ENCODE data around the gene PYGO2. TPM values are rescaled to one million over a fixed set of nuclear protein-coding genes. Genes with fewer than 3 reads are reported as not detected.

Gene PYGO2
- total and polyA plus RNA-seq, 2 of the 8 experiments (the other 6 are each of a cell fraction or from before 2014, with no cell fraction given): 31.0 to 31.6 TPM

DNA sequence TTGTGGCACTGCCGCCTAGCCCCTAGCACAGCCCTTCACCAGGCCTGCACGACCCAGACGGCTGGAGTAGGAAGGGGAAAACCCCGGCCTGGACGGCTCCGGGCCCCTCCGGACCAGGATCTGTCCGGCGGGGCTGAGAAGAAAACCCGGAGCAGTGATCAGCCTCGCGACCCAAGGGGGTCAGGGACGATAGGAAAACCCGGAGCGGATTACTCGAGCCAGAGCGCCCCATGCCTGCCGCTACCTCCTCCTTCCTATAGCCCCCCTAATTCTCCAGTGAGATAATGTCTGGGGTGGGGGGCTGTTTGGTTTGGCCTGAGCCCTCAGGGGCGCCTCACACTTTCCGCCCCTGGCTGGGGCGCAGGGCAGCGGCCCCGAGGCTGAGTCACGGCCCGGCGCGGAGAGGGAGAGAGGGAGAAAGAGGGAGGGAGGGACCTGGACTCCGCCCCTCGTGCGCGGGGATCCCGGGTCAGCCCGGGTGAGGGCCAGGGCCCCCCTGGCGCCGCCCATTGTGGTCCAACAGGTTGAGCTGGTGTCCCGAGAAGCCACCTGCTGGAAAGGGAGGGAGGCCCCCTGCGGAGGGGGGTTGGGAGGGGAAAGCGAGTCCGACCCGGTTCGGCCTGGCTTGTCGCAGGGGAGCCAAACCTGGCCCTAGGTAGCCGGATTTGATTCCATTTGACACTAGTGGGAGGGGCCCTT lies 39.3 kb upstream of the PYGO2 start:
- CTCF ChIA-PET (ENCODE audit: partially characterized antibody): interaction anchor here (0.9 to 14.0 kb wide), 8 partner anchors 14 to 91 kb away, joined by 3 to 334 read pairs (median 112); partner anchors contain the start of genes CKS1B, EFNA3, EFNA4 and FLAD1
- 1% methylated on average over 40 of the region's 43 CpGs; no CpG with 5 or more reads in 1 of the 2 experiments for WGBS, 2 experiments (ENCODE audit: extremely low coverage in 1 of 2, insufficient coverage in 1 of 2, insufficient read length in 1 of 2, insufficient replicate concordance in 2 of 2, low coverage in 1 of 2, low lambda C conversion rate in 2 of 2, missing lambda C conversion rate in 1 of 2)
- peak overlapping the region; percentile 89 for H4K5ac ChIP-seq (ENCODE audit: insufficient read length, low read depth, low read length)
- peaks cover under 1% of the 10 kb centered on the region; the same call in 1 of the 2 replicates for H3K79me1 ChIP-seq (ENCODE audit: low read depth, low read length)
- no peak overlapping the region for H2AFZ ChIP-seq (ENCODE audit: low read length)
- no peak overlapping the region for H2AK5ac ChIP-seq (ENCODE audit: low read depth, low read length)
- peak overlapping the region; percentile 80; the same call in 1 of the 2 replicates for H3K27ac ChIP-seq (ENCODE audit: low read depth, low read length)
- peak overlapping the region; percentile 79 to 87 for H3K4me2 ChIP-seq (ENCODE audit: insufficient read depth in 1 of 2, low read depth in 2 of 2, low read length in 2 of 2)
- H3K9ac ChIP-seq (replicated peaks in 1 of 4; ENCODE audit: extremely low read depth in 1 of 4, low read depth in 3 of 4, low read length in 3 of 4): peak overlapping the region in 2 of 4 experiments; percentile 45 to 60; a peak in 3 of 7 replicates
- POLR2A ChIA-PET (ENCODE audit: partially characterized antibody): interaction anchor here (0.6 to 42.8 kb wide), 7 partner anchors 15 to 864 kb away, joined by 3 to 702 read pairs (median 6); partner anchors contain the start of genes CKS1B, EFNA3, EFNA4 and FLAD1
- peaks cover 18% of the 10 kb centered on the region; the same call in 1 of the 2 replicates for H3K23me2 ChIP-seq (ENCODE audit: low read depth, low read length)
- H3K18ac ChIP-seq (ENCODE audit: extremely low read depth, low read length): peak overlapping the region; percentile 83
- no peaks in the 10 kb centered on the region for H3K9me3 ChIP-seq (ENCODE audit: insufficient read depth in 2 of 2, low read depth in 1 of 2, low read length in 1 of 2)
- peak overlapping the region; percentile 74 for H3K4ac ChIP-seq (replicated peaks; ENCODE audit: insufficient read length, low read depth, low read length)
- H3K27me3 ChIP-seq (replicated peaks in 1 of 4; ENCODE audit: control insufficient read depth in 3 of 4, extremely low read depth in 1 of 4, insufficient read depth in 3 of 4, low read length in 3 of 4): no peaks in the 10 kb centered on the region
- no peak for FAIRE-seq
- H4K8ac ChIP-seq (ENCODE audit: extremely low read depth, insufficient read depth, low read length): peak overlapping the region; percentile 93
- peak overlapping the region; percentile 72; the same call in 1 of the 2 replicates for H2BK20ac ChIP-seq (ENCODE audit: low read length)
- H3K4me1 ChIP-seq (replicated peaks in 1 of 4; ENCODE audit: control insufficient read depth in 3 of 4, insufficient read depth in 4 of 4, low read length in 3 of 4): peaks cover 6 to 18% (median 14%) of the 10 kb centered on the region in 4 experiments
- peak overlapping the region; percentile 8 for H4K91ac ChIP-seq (replicated peaks; ENCODE audit: insufficient read length, low read length)
- H3K23ac ChIP-seq (ENCODE audit: insufficient read length): no peak overlapping the region
- peaks cover 0 to 4% of the 10 kb centered on the region in 2 experiments for H4K20me1 ChIP-seq (replicated peaks in 1 of 2; ENCODE audit: control insufficient read depth in 1 of 2, insufficient read depth in 2 of 2, low read length in 2 of 2)
- peak overlapping the region; percentile 61 to 77 (median 63) for H3K4me3 ChIP-seq (ENCODE audit: extremely low read depth in 1 of 4, insufficient read depth in 2 of 4, low read depth in 3 of 4, low read length in 4 of 4)
- peak overlapping the region; percentile 87 for H2BK5ac ChIP-seq (ENCODE audit: low read depth, low read length)
- H2BK15ac ChIP-seq (ENCODE audit: low read length): no peak overlapping the region
- peak overlapping the region; percentile 80 for H2BK12ac ChIP-seq (ENCODE audit: low read depth, low read length)
- H3K36me3 ChIP-seq (ENCODE audit: control insufficient read depth in 2 of 4, insufficient read depth in 4 of 4, low read length in 3 of 4): no peaks in the 10 kb centered on the region; a peak in 2 of 8 replicates
- DNase-seq (ENCODE audit: low read depth in 1 of 2, low spot score in 2 of 2): peak in 1 of 2 experiments; percentile 97
- no peak overlapping the region for H3K14ac ChIP-seq (ENCODE audit: insufficient read length)
- H3K79me2 ChIP-seq (ENCODE audit: control insufficient read depth in 1 of 2, insufficient read depth in 2 of 2, low read length in 2 of 2): peaks cover 0 to 29% of the 10 kb centered on the region in 2 experiments; a peak in 2 of 4 replicates
- H2BK120ac ChIP-seq (replicated peaks; ENCODE audit: low read depth, low read length): no peak overlapping the region
- H3K56ac ChIP-seq (replicated peaks; ENCODE audit: insufficient read length, low read depth, low read length): peak overlapping the region; percentile 75
- TF ChIP-seq SIN3A (conservative IDR thresholded peaks at IDR 0.05 in 1 of 2, IDR thresholded peaks at IDR 0.05 in 1 of 2; ENCODE audit: low read depth in 1 of 2, low read length in 2 of 2) (peak; percentile 82 to 90; a peak in 2 of 4 replicates), MAFK (IDR thresholded peaks at IDR 0.05; ENCODE audit: low read depth, low read length) (0 out of 2 replicates have a peak, but pooled peaks have one; percentile 19), JUND (IDR thresholded peaks at IDR 0.05; ENCODE audit: low read length) (peak; percentile 76; the same call in 1 of the 2 replicates), JUN (IDR thresholded peaks at IDR 0.05; ENCODE audit: low read depth, low read length) (peak; percentile 55; the same call in 1 of the 2 replicates), GTF2F1 (IDR thresholded peaks at IDR 0.05; ENCODE audit: borderline replicate concordance, low read depth, low read length) (0 out of 2 replicates have a peak, but pooled peaks have one; percentile 29), KDM4A (IDR thresholded peaks at IDR 0.05; ENCODE audit: low read depth, low read length, severe bottlenecking) (peak; percentile 92), SAP30 (IDR thresholded peaks at IDR 0.05; ENCODE audit: insufficient read depth, insufficient replicate concordance, low read length) (no peak), EGR1 (IDR thresholded peaks at IDR 0.05; ENCODE audit: borderline replicate concordance, low read depth, low read length) (peak; percentile 94)
- TF ChIP-seq, protein P1, sequence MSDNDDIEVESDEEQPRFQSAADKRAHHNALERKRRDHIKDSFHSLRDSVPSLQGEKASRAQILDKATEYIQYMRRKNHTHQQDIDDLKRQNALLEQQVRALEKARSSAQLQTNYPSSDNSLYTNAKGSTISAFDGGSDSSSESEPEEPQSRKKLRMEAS (IDR thresholded peaks at IDR 0.05): peak; percentile 69

All from H1 (cell line).